K562 (cell line): ENCODE data around the gene TREH. TPM values are rescaled to one million over a fixed set of nuclear protein-coding genes. Genes with fewer than 3 reads are reported as not detected.
A peak's percentile ranks its signal among the peaks of the same experiment; 100 is the strongest.

ENCODE experiments used
- CHD4 ChIP-seq: fragments of 200-600 bp; sonication (generic); IDR thresholded peaks from 3 replicates; pipeline ENCODE4 v1.6.1; 2012; ENCODE audit warnings: low read depth, mild to moderate bottlenecking, mixed read lengths, low read length, inconsistent platforms; ENCODE audit not compliant: insufficient read depth, insufficient replicate concordance, poor library complexity, severe bottlenecking
- EP400 ChIP-seq: fragments of 450-650 bp; IDR thresholded peaks from 2 replicates; pipeline ENCODE4 v1.6.1; 2017; ENCODE audit warnings: antibody characterized with exemption, mild to moderate bottlenecking, moderate library complexity
- HEY1 ChIP-seq: fragments of 250-450 bp; sonication (Bioruptor Pico); IDR thresholded peaks from 2 replicates; pipeline ENCODE4 v1.5.0; 2020; ENCODE audit warnings: mild to moderate bottlenecking, moderate library complexity, borderline replicate concordance
- KLF1 ChIP-seq: fragments of 450-650 bp; IDR thresholded peaks from 2 replicates; pipeline ENCODE4 v1.6.1; 2016; ENCODE audit warnings: missing genetic modification characterization, missing compliant biosample characterization
- PBX2 ChIP-seq, 2 experiments: IDR thresholded peaks in 1 of 2; conservative IDR thresholded peaks in 1 of 2; 2 replicates each; pipeline ENCODE4 v1.6.1; 2016; ENCODE audit warnings: low read depth in 2 of 2, mild to moderate bottlenecking in 1 of 2, missing compliant biosample characterization in 1 of 2, missing genetic modification characterization in 1 of 2, moderate library complexity in 1 of 2
- POLR3G ChIP-seq: IDR thresholded peaks from 2 replicates; pipeline ENCODE4 v1.6.1; 2011; ENCODE audit not compliant: insufficient read length, insufficient replicate concordance; ENCODE audit errors: extremely low read depth
- SRF ChIP-seq, 2 experiments: fragments of 250-450, 450-650 bp in 1 of 2; sonication (Bioruptor Pico) in 1 of 2; sonication (generic) in 1 of 2; formaldehyde crosslinking; IDR thresholded peaks; 2 replicates each; pipeline versions ENCODE4 v1.5.0 to v1.5.1; 2020 to 2022; ENCODE audit warnings: mild to moderate bottlenecking in 1 of 2, missing genetic modification reagents in 1 of 2
- ZNF212 ChIP-seq: fragments of 450-650 bp; formaldehyde crosslinking; IDR thresholded peaks from 2 replicates; pipeline ENCODE4 v1.4.0; 2020; ENCODE audit warnings: mild to moderate bottlenecking
- ZNF263 ChIP-seq: sonication (generic); formaldehyde crosslinking; IDR thresholded peaks from 2 replicates; pipeline ENCODE4 v1.8.0; 2022; ENCODE audit warnings: mild to moderate bottlenecking, missing genetic modification reagents, borderline replicate concordance
- ZNF398 ChIP-seq: fragments of 250-450 bp; sonication (Bioruptor Pico); IDR thresholded peaks from 2 replicates; pipeline ENCODE4 v1.8.0; 2021; ENCODE audit warnings: moderate library complexity, mild to moderate bottlenecking, inconsistent platforms
- ZNF583 ChIP-seq: fragments of 250-450 bp; sonication (Bioruptor Pico); IDR thresholded peaks from 2 replicates; pipeline ENCODE4 v1.4.0; 2020
- ZNF644 ChIP-seq: fragments of 200-800 bp; sonication (Bioruptor generic); IDR thresholded peaks from 2 replicates; pipeline ENCODE4 v1.6.1; 2016; ENCODE audit warnings: low read depth, missing genetic modification characterization, missing compliant biosample characterization
- ZNF75A ChIP-seq: fragments of 450-650 bp; formaldehyde crosslinking; IDR thresholded peaks from 2 replicates; pipeline ENCODE4 v1.4.0; 2020; ENCODE audit warnings: mild to moderate bottlenecking
- polyA plus RNA-seq, 8 experiments: library from polyadenylated mRNA; depleted of rRNA in 4 of 8; stranded (reverse) in 5 of 8; unstranded in 3 of 8; fragments of >200 nt; fragmentation: Nextera tagmentation in 2 of 8; fragmentation: Illumina TruSeq in 1 of 8; extraction: Ambion mirVana in 2 of 8; extraction: Trizol in 1 of 8; gene quantifications; 2 replicates each; pipeline versions ENCODE4 v1.2.1 to v1.2.3, GENCODE V29; 2011 to 2014; ENCODE audit warnings: inconsistent platforms in 1 of 8, missing spikeins in 1 of 8
- total RNA-seq, 7 experiments: library from RNA; depleted of rRNA in 6 of 7; stranded (reverse); fragments of >200 nt in 6 of 7; fragmentation: Illumina TruSeq in 2 of 7; extraction: Trizol in 2 of 7; gene quantifications; 2 replicates each; pipeline versions ENCODE4 v1.2.1 to v1.2.3, GENCODE V29; 2011 to 2021; ENCODE audit warnings: low replicate concordance in 1 of 7
- TF ChIP-seq, protein P1 (sequence below): fragments of 150-350 bp; IDR thresholded peaks from 2 replicates; pipeline ENCODE4 v1.6.1; 2014; ENCODE audit warnings: low read depth, mild to moderate bottlenecking, low read length, borderline replicate concordance
- TF ChIP-seq, protein P2 (sequence below): sonication (generic); IDR thresholded peaks from 2 replicates; pipeline ENCODE4 v1.6.1; 2016
- TF ChIP-seq, protein P3 (sequence below): sonication (generic); formaldehyde crosslinking; IDR thresholded peaks from 2 replicates; pipeline ENCODE4 v1.8.0; 2022; ENCODE audit warnings: mild to moderate bottlenecking, low read depth, missing genetic modification reagents

Gene TREH
- total and polyA plus RNA-seq, 9 of the 15 experiments (the other 6 are each of a cell fraction or from before 2014, with no cell fraction given), result 0.09 to 0.20 (median 0.11) TPM; not detected in 6

- no peak for TF ChIP-seq KLF1 (tag)
- no peak for TF ChIP-seq ZNF75A (CRISPR knock-in tag)
- TF ChIP-seq, protein P1, sequence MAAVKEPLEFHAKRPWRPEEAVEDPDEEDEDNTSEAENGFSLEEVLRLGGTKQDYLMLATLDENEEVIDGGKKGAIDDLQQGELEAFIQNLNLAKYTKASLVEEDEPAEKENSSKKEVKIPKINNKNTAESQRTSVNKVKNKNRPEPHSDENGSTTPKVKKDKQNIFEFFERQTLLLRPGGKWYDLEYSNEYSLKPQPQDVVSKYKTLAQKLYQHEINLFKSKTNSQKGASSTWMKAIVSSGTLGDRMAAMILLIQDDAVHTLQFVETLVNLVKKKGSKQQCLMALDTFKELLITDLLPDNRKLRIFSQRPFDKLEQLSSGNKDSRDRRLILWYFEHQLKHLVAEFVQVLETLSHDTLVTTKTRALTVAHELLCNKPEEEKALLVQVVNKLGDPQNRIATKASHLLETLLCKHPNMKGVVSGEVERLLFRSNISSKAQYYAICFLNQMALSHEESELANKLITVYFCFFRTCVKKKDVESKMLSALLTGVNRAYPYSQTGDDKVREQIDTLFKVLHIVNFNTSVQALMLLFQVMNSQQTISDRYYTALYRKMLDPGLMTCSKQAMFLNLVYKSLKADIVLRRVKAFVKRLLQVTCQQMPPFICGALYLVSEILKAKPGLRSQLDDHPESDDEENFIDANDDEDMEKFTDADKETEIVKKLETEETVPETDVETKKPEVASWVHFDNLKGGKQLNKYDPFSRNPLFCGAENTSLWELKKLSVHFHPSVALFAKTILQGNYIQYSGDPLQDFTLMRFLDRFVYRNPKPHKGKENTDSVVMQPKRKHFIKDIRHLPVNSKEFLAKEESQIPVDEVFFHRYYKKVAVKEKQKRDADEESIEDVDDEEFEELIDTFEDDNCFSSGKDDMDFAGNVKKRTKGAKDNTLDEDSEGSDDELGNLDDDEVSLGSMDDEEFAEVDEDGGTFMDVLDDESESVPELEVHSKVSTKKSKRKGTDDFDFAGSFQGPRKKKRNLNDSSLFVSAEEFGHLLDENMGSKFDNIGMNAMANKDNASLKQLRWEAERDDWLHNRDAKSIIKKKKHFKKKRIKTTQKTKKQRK, result no peak
- no peak for TF ChIP-seq CHD4
- TF ChIP-seq EP400, result peak; percentile 68; the same call in 1 of the 2 replicates
- TF ChIP-seq, protein P2, sequence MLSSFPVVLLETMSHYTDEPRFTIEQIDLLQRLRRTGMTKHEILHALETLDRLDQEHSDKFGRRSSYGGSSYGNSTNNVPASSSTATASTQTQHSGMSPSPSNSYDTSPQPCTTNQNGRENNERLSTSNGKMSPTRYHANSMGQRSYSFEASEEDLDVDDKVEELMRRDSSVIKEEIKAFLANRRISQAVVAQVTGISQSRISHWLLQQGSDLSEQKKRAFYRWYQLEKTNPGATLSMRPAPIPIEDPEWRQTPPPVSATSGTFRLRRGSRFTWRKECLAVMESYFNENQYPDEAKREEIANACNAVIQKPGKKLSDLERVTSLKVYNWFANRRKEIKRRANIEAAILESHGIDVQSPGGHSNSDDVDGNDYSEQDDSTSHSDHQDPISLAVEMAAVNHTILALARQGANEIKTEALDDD, result no peak
- TF ChIP-seq HEY1 (CRISPR knock-in tag), result no peak
- TF ChIP-seq, protein P3, sequence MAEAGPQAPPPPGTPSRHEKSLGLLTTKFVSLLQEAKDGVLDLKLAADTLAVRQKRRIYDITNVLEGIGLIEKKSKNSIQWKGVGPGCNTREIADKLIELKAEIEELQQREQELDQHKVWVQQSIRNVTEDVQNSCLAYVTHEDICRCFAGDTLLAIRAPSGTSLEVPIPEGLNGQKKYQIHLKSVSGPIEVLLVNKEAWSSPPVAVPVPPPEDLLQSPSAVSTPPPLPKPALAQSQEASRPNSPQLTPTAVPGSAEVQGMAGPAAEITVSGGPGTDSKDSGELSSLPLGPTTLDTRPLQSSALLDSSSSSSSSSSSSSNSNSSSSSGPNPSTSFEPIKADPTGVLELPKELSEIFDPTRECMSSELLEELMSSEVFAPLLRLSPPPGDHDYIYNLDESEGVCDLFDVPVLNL (CRISPR knock-in tag), result no peak
- no peak for TF ChIP-seq SRF (CRISPR knock-in tag; IDR thresholded peaks at IDR 0.05)
- TF ChIP-seq ZNF644, result no peak
- TF ChIP-seq ZNF583 (CRISPR knock-in tag), result no peak
- TF ChIP-seq ZNF398, result no peak
- TF ChIP-seq ZNF212 (CRISPR knock-in tag), result no peak
- peak; percentile 57; the same call in 1 of the 2 replicates for TF ChIP-seq ZNF263 (CRISPR knock-in tag)
- TF ChIP-seq PBX2 (CRISPR knock-in tag; IDR thresholded peaks at IDR 0.05; ENCODE audit: low read depth), result no peak
- no peak for TF ChIP-seq PBX2 (tag; conservative IDR thresholded peaks at IDR 0.05; ENCODE audit: low read depth)
- no peak for TF ChIP-seq POLR3G
Observed at GRCh38 chr11:118621071-118621783, 58.2 kb downstream of the TREH start (continued).
